GM19240 (cell line): ENCODE results near the gene TSC1.

Experiments
- DNase-seq: peaks from one replicate; pipeline ENCODE4 v3.0.0; 2011; ENCODE audit warnings: low spot score; ENCODE audit not compliant: insufficient read length

The TSC1 gene

DNA sequence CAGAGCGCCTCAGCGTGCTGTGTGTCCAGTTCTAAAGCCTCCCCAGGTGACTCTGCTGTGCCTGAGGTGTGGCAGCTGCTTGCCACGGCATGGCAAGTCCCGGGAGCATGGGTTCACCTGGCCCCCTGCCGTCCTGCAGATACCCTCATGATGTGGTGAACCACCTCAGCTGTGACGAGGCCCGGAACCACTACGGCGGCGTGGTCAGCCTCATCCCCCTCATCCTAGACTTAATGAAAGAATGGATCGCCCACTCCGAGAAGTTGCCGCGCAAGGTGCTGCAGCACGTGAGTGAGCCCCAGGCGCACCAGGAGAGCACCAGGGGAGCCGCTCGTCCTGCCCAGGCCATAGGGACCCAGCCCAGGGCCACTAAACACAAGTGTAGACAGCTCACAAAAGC is 56.3 kb downstream of the TSC1 start:
- no peak for DNase-seq

DNA sequence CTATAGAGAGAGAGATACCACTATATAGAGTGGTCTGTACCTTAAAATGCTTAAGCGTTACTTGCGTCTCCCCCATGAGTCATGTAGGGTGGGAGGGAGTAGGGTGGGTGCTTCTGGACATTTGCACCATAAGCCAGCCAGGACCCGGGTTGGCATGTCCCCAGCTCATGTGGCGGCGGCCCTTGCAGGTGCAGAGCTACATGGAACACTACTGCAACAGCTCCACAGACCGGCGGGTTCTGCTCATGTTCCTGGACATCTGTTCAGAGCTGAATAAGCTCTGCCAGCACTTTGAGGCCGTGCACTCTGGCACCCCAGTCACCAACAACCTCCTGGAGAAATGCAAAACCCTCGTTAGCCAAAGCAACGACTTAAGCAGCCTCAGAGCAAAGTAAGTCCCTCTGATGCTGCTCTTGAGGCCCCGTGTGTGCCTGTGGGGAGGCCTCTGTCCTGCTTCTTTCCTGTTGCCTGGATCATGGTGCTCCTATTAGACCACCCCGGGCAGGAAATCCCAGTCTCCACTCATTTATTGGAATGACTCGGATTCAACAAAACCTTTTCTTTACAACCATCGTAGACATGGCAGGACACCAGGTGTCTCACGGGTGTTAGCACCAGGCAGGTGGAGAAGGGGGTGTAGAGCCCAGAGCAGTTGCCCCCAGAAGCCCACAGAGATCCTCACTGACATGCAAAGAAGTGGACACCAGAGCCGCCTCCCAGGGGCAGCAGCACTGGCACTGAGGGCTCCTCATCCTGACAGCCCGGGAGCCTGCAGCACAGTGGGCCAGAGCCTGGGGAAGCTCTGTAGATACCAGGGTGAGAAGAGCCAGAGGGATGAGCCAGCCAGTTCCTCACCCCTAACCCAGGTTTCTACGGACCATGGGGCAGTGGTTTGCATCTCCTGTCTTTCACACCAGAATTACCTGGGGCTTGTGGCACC is 57.0 kb downstream of the TSC1 start:
- DNase-seq = no peak

DNA sequence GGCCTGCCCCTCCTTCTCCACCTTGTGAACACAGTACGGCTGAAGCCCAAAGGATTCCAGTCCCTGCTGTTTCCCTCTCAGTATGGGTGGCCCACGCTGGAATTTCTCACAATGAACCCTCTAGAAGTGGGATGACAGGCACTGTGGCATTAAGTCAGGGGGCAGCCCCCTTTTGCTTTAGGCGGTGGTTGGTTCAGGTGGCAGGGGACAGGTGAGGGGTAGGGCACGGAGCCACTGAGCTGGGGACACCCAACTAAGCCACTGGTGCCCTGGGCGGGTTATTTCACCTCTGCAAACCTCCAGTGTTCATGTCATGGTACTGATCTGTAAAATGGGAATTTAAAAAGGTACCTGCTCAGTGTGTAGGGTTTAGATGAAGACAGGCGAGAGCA is 58.1 kb downstream of the TSC1 start:
- DNase-seq = no peak

DNA sequence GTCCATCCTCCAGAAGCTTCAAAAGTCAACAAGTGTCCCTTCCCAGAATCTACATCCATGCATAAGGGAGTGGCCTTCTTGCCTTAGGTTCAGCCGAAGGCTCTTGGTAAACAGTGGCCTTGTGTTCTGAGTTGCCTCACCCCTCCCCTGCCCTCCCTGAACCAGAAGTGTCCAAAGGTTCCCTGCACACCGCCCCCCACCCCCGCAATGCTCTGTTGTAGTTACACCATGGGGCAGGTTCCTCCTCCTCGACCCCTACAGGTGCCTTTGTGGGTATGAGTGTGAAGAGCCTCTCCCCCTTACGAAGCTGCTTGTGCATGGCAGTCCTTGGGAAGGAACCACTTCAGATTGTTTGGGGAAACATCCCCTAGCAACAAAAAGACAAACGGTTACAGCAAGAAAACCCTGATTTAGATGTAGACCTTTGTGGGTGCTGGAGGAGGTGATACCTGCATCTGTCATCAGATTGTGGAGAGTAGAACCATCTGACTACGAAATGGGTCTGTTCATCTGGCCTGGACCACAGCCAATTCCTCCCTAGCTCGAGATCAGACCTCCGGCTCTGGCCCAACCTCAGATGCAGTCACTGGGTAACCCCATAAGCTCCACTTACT is 58.6 kb downstream of the TSC1 start:
- no peak for DNase-seq

DNA sequence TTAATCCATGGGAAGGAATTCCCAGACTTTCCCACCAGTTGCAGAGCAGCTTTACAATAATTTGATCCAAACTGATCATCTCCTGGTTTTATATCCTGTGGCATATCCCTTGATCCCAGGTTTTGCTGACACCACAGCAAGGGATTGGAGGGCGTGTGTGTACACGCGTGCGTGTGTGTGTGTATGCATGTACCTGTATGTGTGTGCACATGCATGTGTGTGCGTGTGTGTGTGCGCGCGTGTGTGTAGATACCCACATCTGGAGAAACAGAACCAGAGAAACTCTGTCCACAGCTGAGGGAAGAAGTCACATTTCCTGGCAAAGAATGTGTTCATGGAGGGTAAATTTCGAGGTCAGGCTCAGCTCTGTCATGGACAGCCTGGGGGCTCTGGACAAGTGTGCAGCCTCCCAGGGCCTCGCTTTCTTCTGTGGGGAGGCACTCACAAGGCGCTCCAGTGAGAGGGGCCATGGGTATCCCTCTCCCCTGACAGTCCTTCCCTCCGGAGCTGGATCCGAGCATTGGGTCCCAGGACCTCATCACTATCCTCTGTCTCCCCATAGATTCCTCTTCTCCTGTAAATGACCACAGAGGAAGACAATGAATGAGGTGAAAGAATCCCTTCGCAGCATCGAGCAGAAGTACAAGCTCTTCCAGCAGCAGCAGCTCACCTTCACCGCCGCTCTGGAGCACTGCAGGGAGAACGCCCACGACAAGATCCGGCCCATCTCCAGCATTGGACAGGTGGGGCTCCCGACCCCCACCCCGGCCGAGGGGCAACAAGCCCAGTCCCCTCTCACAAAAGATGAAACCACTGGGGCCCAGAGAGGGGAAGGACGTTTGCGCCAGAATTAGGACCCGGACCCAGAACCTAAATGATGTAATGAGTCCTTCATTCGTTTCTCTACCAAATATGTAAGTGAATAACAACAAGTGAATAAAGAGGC is 60.8 kb downstream of the TSC1 start:
- DNase-seq = no peak

DNA sequence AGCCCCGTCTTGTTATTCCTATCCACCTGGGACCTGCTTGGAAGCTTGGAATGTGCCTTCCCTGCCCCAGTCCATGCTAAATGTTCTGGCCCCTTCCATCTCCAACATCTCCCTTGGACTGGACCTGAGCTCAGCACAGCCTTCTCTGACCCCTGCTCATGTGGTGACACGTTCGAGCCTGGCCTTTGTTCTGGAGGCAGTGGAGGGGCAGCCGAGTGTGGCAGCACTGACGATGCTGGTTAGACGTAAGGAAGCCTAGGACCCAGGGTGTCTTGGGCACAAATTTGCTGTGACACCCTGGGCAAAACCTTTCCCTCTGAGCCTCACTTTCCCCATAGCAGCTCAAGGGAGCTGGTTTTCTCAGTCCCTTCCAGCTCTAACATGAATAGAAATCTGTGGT is 61.8 kb downstream of the TSC1 start:
- no peak for DNase-seq

DNA sequence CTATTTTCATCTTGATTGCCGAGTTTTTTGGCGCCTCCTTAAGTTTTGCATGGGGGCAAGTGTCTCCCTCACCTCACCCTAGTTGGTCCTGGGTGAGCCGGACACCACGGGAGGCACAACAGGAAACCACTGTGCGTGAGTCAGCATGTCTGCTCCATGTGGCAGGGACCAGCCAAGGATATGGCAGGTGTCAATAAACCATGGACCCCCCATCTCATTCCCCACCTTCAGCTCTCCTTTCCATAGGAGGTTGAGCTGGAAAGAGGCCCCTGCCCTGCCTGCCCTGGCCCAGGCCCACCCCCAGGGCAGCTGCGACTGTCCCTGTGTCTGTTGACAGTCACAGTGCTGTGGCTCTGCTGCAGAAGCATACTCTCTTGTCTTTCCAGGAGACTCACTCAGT is 62.6 kb downstream of the TSC1 start:
- no peak for DNase-seq

DNA sequence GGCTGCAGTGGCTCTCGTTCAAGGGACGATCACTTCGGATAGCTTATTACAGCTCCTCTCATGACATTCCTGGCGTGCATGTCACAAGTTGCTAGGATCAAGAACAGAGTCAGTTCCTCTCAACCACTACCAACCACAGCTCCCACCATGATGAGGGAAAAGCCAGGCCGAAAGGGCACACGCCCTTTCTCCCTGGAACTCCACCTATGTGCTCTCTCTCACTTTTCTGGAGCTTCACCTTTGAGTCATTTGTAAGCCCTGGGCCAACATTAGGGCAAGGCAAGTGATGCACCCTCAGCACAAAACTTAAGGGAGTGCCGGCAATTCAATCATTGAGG is 64.1 kb downstream of the TSC1 start:
- DNase-seq = no peak

DNA sequence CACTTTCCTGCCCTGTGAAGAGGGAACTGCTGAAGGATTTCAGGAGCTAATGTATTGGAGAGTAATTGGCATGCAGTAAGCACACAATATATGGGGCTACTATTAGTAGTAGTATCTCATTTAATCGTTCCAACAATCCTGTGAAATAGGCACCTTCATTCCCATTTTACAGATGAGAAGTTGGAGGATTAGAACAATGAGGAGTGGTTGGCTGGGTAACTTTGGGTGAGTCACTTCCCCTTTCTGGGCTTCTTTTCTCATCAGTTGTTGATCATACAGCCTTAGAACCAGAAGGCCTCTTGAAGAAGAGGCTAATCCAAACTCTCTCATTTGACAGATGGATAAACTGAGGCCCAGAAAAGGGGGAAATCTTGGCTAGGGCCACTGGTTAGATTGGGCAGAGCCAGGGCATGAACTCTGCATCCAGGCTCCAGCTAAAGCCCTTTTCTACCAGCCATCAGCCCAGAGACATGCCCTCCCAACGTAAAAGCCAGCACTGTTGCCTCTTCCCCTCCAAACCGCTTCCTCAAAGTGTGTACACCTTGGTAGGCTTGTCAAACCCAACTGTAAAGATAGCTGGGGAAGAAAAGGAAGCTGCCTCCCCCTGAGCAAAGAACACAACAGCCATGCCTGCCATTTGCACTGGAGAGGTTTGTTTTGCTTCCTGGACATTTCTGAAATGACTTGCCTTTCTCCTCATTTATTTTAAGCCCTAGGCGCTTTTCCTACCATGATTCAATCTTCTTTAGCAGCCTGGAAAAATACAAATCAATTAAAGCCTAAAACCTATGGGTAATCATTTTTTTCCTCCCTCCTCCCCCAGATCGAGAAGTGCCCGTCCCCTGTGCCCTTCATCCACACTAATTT is 64.7 kb downstream of the TSC1 start:
- DNase-seq = no peak

DNA sequence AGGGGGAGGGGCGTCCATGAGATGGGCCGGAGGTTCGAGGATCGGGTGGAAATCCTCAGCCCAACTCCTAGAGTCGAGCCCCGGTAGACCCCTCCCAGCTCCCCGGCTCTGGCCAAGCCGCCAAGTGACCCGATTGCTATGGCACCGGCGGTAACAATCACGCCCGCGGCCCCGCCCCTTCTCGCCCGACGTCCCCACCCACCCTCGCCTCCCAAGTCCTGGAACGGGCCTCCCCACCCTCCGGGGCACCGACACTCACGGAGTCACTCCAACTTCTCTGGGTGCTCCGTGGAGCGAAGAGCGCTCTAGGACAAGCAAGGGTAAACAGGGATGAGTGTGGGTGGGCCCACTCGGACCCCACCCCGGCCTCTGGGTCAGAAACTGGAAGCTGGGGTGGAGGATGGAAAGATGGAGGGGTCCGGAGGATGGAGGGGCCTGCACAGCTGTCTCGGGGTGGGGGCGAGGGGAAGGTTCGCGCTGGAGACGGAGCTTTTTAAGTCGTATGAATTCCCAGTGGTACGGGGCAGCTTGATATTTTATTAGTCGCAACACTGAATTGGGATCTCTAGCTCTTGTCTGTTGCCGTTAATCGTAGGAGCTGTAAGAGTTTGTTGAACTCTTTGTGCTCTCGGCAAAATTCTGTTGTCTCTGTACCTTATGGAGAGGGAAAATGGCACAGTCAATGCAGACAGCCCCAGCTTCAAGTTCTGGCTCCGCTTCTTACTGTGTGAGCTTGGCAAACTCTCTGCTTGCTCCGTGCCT is 65.5 kb downstream of the TSC1 start, which contains the start of gene SPACA9:
SPACA9 (plus strand) TSS at position 204 of the 762 bp plus-strand sequence. CDS start 5,050 bp downstream, outside the sequence.
- no peak for DNase-seq

DNA sequence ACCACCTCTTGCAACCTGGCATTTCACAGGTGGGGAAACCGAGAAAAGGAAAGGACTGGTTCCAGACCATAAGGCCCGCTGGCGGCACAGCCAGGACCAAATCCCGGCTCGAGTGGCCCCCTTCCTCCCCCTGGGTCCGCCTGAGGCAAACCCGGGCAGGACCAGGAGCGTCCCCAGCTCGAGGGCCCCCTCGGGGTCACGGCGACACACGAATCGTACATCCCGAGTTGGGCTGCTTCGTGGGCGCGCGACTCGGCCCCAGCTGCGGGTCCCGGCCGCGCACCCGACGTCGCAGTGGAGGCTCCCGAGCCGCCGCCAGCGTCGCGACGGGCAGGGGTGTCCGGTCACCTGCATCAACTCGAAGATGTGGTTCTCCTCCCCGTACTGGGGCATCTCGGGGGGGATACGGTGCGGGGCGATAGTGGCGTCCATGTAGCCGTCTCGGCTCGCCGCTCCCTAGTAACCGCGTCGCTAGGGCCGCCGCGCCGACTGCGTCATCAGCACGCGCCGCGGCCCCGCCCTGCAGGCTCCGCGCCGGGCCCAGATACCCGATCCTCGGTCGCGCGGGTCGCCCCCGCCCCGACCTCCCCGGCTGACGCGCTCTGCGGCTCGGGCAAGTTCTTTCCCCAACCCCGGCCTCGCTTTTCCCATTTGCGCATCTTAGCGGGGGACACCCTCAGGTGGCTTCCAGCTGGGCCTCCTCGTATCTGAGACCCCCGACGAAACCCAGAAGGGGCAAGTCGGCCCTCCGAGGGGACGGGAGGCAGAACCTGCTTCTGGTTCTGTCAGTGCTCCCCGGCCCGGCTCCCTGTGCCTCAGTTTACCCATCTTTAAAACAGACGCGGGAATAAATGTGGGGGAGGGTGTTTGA is 66.4 kb downstream of the TSC1 start, which contains the start of gene AK8:
AK8 (minus strand) TSS at position 461 of the 871 bp plus-strand sequence; CDS start at position 432, 29 bp downstream.
- peak; percentile 92 for DNase-seq

DNA sequence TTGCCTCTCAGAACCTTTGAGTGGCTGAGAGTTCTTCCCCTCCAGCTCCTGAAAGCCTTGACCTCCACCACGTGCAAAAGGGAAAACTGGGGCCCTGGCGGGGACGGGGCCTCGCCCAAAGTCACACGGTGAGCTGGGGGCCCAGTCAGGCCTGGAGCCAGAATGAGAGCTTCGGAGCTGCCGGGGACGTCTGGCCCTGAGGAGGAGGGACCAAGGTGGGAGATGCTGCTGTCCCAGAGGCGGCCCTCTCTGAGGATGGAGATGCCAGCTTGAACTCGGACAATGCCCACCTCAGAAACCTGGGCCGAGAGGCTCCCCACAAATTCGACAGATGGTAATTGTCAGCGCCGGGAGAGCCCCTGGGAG is 67.0 kb downstream of the TSC1 start:
- no peak for DNase-seq

DNA sequence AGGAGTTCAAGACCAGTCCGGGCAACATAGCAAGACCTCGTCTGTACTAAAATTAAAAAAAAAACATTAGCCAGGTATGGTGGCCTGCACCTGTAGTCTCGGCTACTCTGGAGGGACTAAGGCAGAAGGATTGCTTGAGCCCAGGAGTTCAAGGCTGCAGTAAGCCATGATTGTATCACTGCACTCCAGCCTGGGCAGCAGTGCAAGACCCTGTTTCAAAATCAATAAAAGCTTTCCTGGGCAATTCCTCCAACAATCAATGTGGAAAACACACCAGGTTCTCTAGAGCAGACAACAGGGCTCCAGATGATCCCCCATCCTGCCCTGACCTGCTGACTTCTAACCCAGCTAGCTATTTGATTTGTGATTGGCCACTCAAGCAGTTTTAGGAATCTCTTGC is 67.6 kb downstream of the TSC1 start:
- no peak for DNase-seq

DNA sequence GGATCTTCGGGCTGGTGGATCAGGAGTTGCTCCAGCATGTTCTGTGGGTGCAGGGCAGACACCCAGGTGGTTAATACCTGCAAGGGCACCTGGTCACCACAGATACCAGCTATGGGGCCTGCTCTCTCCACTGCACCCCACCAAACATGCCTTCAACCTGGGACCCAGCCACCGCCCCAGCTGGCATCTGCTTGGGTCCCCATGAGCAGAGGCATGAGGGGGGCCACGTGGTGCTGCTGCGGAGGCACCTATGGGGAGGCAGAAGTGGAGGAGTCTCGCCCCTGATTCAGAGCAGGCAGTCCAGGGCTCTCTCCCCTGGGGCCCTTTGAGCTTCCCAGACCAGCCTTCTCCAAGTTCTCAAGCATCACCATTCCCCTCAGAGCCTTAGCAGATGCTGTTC is 69.3 kb downstream of the TSC1 start:
- no peak for DNase-seq

DNA sequence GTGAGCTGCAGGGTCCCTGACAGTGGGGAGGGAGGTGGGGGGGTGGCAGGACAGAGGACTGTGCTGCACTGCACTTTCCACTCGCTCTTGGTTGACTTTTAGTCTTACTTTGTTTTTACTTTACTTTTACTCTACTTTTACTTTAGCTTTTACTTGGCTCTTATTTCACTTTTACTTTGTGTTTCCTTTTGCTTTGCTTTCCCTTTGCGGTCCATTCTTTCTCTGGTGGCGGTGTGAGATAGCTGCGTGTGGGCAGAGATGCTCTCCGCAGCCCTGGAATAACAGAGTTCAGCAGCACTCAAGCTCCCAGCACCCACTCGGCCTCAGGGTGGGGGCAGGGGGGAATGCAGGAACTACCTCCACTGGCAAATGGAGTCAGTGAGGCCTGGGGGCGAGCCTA is 71.0 kb downstream of the TSC1 start:
- no peak for DNase-seq

DNA sequence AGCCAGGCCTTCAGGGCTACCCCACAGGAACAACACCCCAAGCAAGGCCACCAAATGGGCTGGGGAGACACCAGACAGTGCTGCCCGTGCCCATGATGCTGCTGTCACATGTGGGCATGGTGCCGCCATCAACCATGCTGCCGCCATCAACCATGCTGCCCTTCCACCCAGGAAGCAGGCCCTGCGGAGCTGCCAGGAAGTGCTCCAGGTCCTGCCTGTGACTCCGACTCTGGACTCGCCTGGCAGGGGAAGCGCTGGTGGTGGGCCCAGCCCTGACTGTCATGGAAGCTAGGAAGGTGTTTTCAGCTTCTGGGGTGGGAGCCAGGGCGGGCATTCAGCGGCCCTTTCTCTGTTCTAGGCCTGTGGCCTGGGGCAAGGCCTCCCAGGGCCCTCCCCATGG is 75.2 kb downstream of the TSC1 start:
- DNase-seq = no peak

DNA sequence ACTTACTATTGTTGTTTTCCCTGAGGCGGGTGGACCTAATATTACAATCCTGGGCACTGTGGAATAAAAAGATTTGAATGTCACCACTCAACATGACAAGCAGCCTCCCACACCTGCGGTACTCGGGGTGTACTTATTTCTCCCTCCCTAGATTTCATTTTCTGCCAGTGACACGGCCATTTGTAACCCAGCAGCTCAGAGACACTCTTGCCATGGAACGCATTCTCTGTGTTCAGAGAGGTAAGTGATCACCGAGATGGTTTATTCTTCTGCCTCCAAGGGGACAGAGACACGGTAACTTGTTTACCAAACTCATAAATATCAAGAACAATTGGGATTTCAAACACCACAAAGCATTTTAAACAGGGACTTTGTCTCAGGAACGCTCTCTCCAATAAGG is 77.5 kb downstream of the TSC1 start:
- no peak for DNase-seq

DNA sequence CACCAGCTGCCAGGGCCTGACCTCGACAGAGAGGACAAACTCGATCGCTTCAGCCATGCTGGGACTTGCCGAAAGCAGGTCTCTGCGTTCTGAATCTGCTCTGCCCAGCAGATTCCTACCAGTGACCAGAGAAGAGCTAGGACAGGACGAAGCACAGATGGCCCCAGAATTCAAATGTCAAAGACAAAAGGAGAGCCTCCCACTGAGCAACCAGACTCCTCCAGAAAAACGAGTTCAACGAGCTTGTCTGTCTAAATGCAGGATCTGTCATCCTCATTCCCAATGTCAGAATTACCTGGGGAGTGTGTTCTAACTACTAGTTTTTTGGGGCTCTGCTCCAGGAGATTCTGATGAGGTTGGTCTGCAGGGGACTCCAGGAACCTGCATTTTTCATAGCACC is 79.7 kb downstream of the TSC1 start:
- DNase-seq = no peak

DNA sequence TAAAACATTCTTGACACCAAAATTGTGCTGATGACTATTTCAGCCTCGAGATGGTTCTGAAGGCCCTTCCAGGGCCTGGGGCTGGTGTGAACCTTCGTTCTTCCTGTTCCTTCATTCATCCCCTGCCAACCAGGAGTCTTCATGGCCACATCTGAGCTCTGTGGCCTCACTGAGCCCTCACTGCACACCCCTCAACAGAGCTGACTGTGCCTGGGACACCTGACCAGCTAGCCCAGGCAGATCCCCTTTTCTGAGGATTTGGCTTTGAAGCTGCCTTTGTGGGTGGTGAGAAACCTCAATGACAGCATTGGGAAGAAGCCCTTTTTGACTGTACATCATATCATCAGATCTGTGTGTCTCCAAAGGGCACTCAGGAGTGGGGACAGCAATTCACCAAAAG is 80.1 kb downstream of the TSC1 start:
- DNase-seq = no peak
